Measurements from ENCODE around the gene HTR7. TPM values are rescaled to one million over a fixed set of nuclear protein-coding genes. Genes with fewer than 3 reads are reported as not detected.

Gene HTR7
- total RNA-seq, 1 donor = 9.8 TPM

GRCh38 chr10:90695915-90696676 lies 161.7 kb downstream of the HTR7 start:
- no peaks in the 10 kb centered on the region for H3K27me3 ChIP-seq (ENCODE audit: insufficient read depth, low read length)
- no peaks in the 10 kb centered on the region for H3K79me2 ChIP-seq (ENCODE audit: insufficient read depth, low read length)
- H3K36me3 ChIP-seq (ENCODE audit: insufficient read depth, low read length) = no peaks in the 10 kb centered on the region
- TF ChIP-seq, protein P1, sequence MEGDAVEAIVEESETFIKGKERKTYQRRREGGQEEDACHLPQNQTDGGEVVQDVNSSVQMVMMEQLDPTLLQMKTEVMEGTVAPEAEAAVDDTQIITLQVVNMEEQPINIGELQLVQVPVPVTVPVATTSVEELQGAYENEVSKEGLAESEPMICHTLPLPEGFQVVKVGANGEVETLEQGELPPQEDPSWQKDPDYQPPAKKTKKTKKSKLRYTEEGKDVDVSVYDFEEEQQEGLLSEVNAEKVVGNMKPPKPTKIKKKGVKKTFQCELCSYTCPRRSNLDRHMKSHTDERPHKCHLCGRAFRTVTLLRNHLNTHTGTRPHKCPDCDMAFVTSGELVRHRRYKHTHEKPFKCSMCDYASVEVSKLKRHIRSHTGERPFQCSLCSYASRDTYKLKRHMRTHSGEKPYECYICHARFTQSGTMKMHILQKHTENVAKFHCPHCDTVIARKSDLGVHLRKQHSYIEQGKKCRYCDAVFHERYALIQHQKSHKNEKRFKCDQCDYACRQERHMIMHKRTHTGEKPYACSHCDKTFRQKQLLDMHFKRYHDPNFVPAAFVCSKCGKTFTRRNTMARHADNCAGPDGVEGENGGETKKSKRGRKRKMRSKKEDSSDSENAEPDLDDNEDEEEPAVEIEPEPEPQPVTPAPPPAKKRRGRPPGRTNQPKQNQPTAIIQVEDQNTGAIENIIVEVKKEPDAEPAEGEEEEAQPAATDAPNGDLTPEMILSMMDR (IDR thresholded peaks at IDR 0.05; ENCODE audit: extremely low read depth, low read depth, low read length) = no peak
- no peak overlapping the region for H2AFZ ChIP-seq (ENCODE audit: low read length)
- DNase-seq (ENCODE audit: insufficient read length, low spot score, missing footprints) = no peak
- H3K4me2 ChIP-seq (ENCODE audit: insufficient read depth, low read length) = no peak overlapping the region
- no peaks in the 10 kb centered on the region for H3K9me3 ChIP-seq (ENCODE audit: low read depth, low read length)
- no peak overlapping the region for H3K27ac ChIP-seq (ENCODE audit: low read depth, low read length)
- no peaks in the 10 kb centered on the region for H3K4me1 ChIP-seq (ENCODE audit: insufficient read depth, low read length)
- no peak overlapping the region for H3K4me3 ChIP-seq (ENCODE audit: insufficient read depth, low read length)
- no peaks in the 10 kb centered on the region for H4K20me1 ChIP-seq (ENCODE audit: insufficient read depth, low read length)

Small RNAs within 50 kb of the gene (small RNA-seq; reads per million reads assigned to genes)
- gene RF00019 = not detected

Other genes starting within 250 kb of the HTR7 start
- 43.1 and 47.1 TPM in 2 replicates for gene RPP30, start 13.9 kb upstream of the HTR7 start, total RNA-seq
- 27.7 and 52.1 TPM in 2 replicates for gene ANKRD1, start 63.0 kb upstream of the HTR7 start, total RNA-seq